ENCODE data around the gene EPS8.

DNA sequence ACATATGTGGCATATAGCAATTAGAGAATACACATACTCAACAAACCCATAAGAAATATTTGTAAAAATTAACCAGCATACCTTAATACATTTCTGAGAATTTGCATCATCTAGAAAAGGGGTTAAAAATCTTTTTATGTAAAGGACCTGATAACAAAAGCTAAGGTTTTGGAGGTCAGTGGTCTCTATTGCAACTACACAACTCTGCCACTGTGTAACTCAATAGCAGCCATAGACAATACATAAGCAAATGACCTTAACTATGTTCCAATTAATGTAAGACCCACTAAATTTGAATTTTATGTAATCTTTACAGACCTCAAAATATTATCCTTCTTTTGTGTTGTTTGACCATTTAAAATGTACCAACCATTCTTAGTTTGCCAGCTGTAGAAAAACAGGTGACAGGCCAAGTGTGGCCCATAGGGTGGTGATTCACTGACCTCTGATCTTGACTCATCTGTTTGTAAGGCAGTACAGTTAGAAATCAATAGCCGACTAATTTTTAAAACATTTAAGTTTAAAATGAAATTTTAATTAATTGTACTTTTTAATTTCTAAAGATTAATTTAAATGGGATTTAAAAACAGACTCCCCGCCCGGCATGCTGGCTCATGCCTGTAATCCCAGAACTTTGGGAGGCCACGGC is 7.4 kb upstream of the EPS8 start:
- TF ChIP-seq, protein P1, sequence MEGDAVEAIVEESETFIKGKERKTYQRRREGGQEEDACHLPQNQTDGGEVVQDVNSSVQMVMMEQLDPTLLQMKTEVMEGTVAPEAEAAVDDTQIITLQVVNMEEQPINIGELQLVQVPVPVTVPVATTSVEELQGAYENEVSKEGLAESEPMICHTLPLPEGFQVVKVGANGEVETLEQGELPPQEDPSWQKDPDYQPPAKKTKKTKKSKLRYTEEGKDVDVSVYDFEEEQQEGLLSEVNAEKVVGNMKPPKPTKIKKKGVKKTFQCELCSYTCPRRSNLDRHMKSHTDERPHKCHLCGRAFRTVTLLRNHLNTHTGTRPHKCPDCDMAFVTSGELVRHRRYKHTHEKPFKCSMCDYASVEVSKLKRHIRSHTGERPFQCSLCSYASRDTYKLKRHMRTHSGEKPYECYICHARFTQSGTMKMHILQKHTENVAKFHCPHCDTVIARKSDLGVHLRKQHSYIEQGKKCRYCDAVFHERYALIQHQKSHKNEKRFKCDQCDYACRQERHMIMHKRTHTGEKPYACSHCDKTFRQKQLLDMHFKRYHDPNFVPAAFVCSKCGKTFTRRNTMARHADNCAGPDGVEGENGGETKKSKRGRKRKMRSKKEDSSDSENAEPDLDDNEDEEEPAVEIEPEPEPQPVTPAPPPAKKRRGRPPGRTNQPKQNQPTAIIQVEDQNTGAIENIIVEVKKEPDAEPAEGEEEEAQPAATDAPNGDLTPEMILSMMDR (IDR thresholded peaks at IDR 0.05), result no peak
- no peak for TF ChIP-seq POLR2A (IDR thresholded peaks at IDR 0.05)

Measured in adrenal gland (tissue), 5 donors.